IMR-90 (cell line): ENCODE measurements around the gene ZNF134. TPM values are rescaled to one million over a fixed set of nuclear protein-coding genes. Genes with fewer than 3 reads are reported as not detected.

Experiments
- ATAC-seq: fragments of 200-7000 bp; cut with Tn5 transposase; 2 replicates; pipeline ENCODE4 v1.9.1; 2020; ENCODE audit warnings: low read depth, mild to moderate bottlenecking, moderate library complexity
- BruUV-seq: library from RNA; stranded (reverse); fragments of 400-500 nt; replicated peaks from 2 replicates; lab custom pipeline; 2021; lab: Mats Ljungman, UMichigan
- CTCF ChIA-PET: fragments of 300-600 bp; formaldehyde crosslinking; extraction: SDS; loops from one replicate; lab custom pipeline; 2021; ENCODE audit warnings: antibody characterized with exemption; lab: Yijun Ruan, JAX
- POLR2A ChIA-PET: fragments of 300-600 bp; sonication (Branson Sonifier 250); formaldehyde crosslinking; loops from one replicate; lab custom pipeline; 2022; ENCODE audit warnings: antibody characterized with exemption; ENCODE audit not compliant: unreplicated experiment; lab: Charles Lee
- DNase-seq: peaks from one replicate; pipeline ENCODE4 v3.0.0; 2013
- H2AFZ ChIP-seq: replicated peaks from 2 replicates; pipeline ENCODE3; 2013; ENCODE audit warnings: low read length, mild to moderate bottlenecking; ENCODE audit not compliant: poor library complexity
- H2AK5ac ChIP-seq: 2 replicates; pipeline ENCODE4 v1.6.1; 2013; ENCODE audit warnings: low read depth, low read length, inconsistent platforms
- H2AK9ac ChIP-seq: replicated peaks from 2 replicates; pipeline ENCODE3; 2013; ENCODE audit warnings: mild to moderate bottlenecking, low read depth, low read length, moderate library complexity; ENCODE audit not compliant: poor library complexity
- H2BK120ac ChIP-seq: 2 replicates; pipeline ENCODE4 v1.6.1; 2013; ENCODE audit warnings: low read depth, low read length, inconsistent platforms
- H2BK15ac ChIP-seq: 3 replicates; pipeline ENCODE4 v1.6.1; 2013; ENCODE audit warnings: low read depth, low read length, inconsistent platforms
- H2BK20ac ChIP-seq: 2 replicates; pipeline ENCODE4 v1.6.1; 2013; ENCODE audit warnings: low read depth, mild to moderate bottlenecking, inconsistent platforms, low read length, moderate library complexity
- H2BK5ac ChIP-seq: 2 replicates; pipeline ENCODE4 v1.6.1; 2013; ENCODE audit warnings: mild to moderate bottlenecking, low read depth, low read length, inconsistent platforms; ENCODE audit not compliant: poor library complexity, severe bottlenecking
- H3K14ac ChIP-seq: replicated peaks from 2 replicates; pipeline ENCODE4 v1.6.1; 2013; ENCODE audit warnings: low read depth, low read length, inconsistent platforms
- H3K18ac ChIP-seq: 2 replicates; pipeline ENCODE4 v1.6.1; 2013; ENCODE audit warnings: low read depth, low read length, control low read depth
- H3K23ac ChIP-seq: 2 replicates; pipeline ENCODE4 v1.6.1; 2013; ENCODE audit warnings: low read depth, low read length, inconsistent platforms
- H3K27ac ChIP-seq: 2 replicates; pipeline ENCODE4 v1.5.1; 2013; ENCODE audit warnings: mild to moderate bottlenecking, control low read depth, low read length; ENCODE audit not compliant: insufficient read depth
- H3K27me3 ChIP-seq: 2 replicates; pipeline ENCODE4 v1.6.1; 2013; ENCODE audit warnings: low read length; ENCODE audit not compliant: control insufficient read depth, insufficient read depth
- H3K36me3 ChIP-seq: 2 replicates; pipeline ENCODE4 v1.6.1; 2013; ENCODE audit warnings: low read length, mixed read lengths; ENCODE audit not compliant: control insufficient read depth, insufficient read depth
- H3K4ac ChIP-seq: 2 replicates; pipeline ENCODE4 v1.6.1; 2013; ENCODE audit warnings: low read depth, low read length, inconsistent platforms
- H3K4me1 ChIP-seq: 2 replicates; pipeline ENCODE4 v1.6.1; 2013; ENCODE audit warnings: low read length, mixed read lengths; ENCODE audit not compliant: control insufficient read depth, insufficient read depth
- H3K4me2 ChIP-seq: 2 replicates; pipeline ENCODE4 v1.6.1; 2013; ENCODE audit warnings: low read depth, mild to moderate bottlenecking, control low read depth, low read length, moderate library complexity
- H3K4me3 ChIP-seq: 2 replicates; pipeline ENCODE4 v1.5.1; 2013; ENCODE audit warnings: low read depth, mild to moderate bottlenecking, control low read depth, low read length, moderate library complexity; ENCODE audit not compliant: insufficient read depth
- H3K56ac ChIP-seq: 2 replicates; pipeline ENCODE4 v1.6.1; 2013; ENCODE audit warnings: low read length, inconsistent platforms; ENCODE audit not compliant: insufficient read depth; ENCODE audit errors: extremely low read depth
- H3K79me1 ChIP-seq, 2 experiments: 2 replicates each; pipeline ENCODE4 v1.6.1; 2013; ENCODE audit warnings: low read length in 2 of 2, inconsistent platforms in 1 of 2, low read depth in 1 of 2
- H3K9ac ChIP-seq: 2 replicates; pipeline ENCODE4 v1.6.1; 2013; ENCODE audit warnings: low read depth, low read length, control low read depth
- H3K9me1 ChIP-seq: 2 replicates; pipeline ENCODE4 v1.6.1; 2013; ENCODE audit warnings: low read length, inconsistent platforms; ENCODE audit not compliant: insufficient read depth
- H3K9me3 ChIP-seq: 2 replicates; pipeline ENCODE4 v1.6.1; 2013; ENCODE audit warnings: low read length; ENCODE audit not compliant: control insufficient read depth, insufficient read depth
- H4K20me1 ChIP-seq: 2 replicates; pipeline ENCODE4 v1.6.1; 2013; ENCODE audit warnings: low read length, inconsistent platforms; ENCODE audit not compliant: insufficient read depth
- H4K5ac ChIP-seq: 2 replicates; pipeline ENCODE4 v1.6.1; 2013; ENCODE audit warnings: mild to moderate bottlenecking, low read depth, low read length, control low read depth
- H4K8ac ChIP-seq, 2 experiments: 2 replicates each; pipeline ENCODE4 v1.6.1; 2013; ENCODE audit warnings: low read depth in 2 of 2, low read length in 2 of 2, control low read depth in 1 of 2, inconsistent platforms in 1 of 2
- H4K91ac ChIP-seq: 2 replicates; pipeline ENCODE4 v1.6.1; 2013; ENCODE audit warnings: low read depth, low read length, inconsistent platforms; ENCODE audit not compliant: insufficient read depth
- BHLHE40 ChIP-seq: fragments of 150-350 bp; IDR thresholded peaks from 2 replicates; pipeline ENCODE4 v1.6.1; 2016; ENCODE audit warnings: mild to moderate bottlenecking, low read depth, low read length
- ELK1 ChIP-seq: fragments of 150-350 bp; IDR thresholded peaks from 2 replicates; pipeline ENCODE4 v1.6.1; 2016; ENCODE audit warnings: low read depth, mild to moderate bottlenecking, low read length, moderate library complexity, borderline replicate concordance
- FOS ChIP-seq: fragments of 150-350 bp; IDR thresholded peaks from 2 replicates; pipeline ENCODE4 v1.6.1; 2016; ENCODE audit warnings: low read depth, low read length
- MAFK ChIP-seq: IDR thresholded peaks from 2 replicates; pipeline ENCODE4 v1.6.1; 2012; ENCODE audit warnings: low read depth, low read length, improper control_type of control experiment
- NFE2L2 ChIP-seq: fragments of 150-350 bp; IDR thresholded peaks from 2 replicates; pipeline ENCODE4 v1.6.1; 2016; ENCODE audit warnings: low read depth, mild to moderate bottlenecking, low read length
- POLR2A ChIP-seq: IDR thresholded peaks from 2 replicates; pipeline ENCODE4 v1.6.1; 2012; ENCODE audit warnings: mild to moderate bottlenecking, low read depth, low read length
- RCOR1 ChIP-seq: IDR thresholded peaks from 2 replicates; pipeline ENCODE4 v1.6.1; 2012; ENCODE audit warnings: mild to moderate bottlenecking, low read length, improper control_type of control experiment; ENCODE audit not compliant: insufficient replicate concordance
- RFX5 ChIP-seq: IDR thresholded peaks from 2 replicates; pipeline ENCODE4 v1.8.0; 2012; ENCODE audit warnings: low read depth, mild to moderate bottlenecking, low read length, moderate library complexity
- SMC3 ChIP-seq: fragments of 150-350 bp; IDR thresholded peaks from 2 replicates; pipeline ENCODE4 v1.6.1; 2016; ENCODE audit warnings: low read depth, mild to moderate bottlenecking, antibody characterized with exemption, low read length, moderate library complexity
- USF2 ChIP-seq: fragments of 150-350 bp; IDR thresholded peaks from 2 replicates; pipeline ENCODE4 v1.6.1; 2017; ENCODE audit warnings: mild to moderate bottlenecking, antibody characterized with exemption, low read length, low read depth
- dilution Hi-C: fragments of 300-500 bp; cut with HindIII; formaldehyde crosslinking; loops from one replicate; pipeline ENCODE4 v1.14.3; 2018; ENCODE audit warnings: low sequenced_read_pairs; ENCODE audit not compliant: unreplicated experiment
- in situ Hi-C: fragments of 300-500 bp; cut with MboI; formaldehyde crosslinking; loops from 3 replicates; pipeline ENCODE4 v1.14.3; 2019; ENCODE audit warnings: low sequenced_read_pairs, inconsistent platforms, mixed read lengths
- intact Hi-C: fragments of 100-400 bp; cut with micrococcal nuclease; formaldehyde crosslinking; loops from 2 replicates; pipeline ENCODE4 v1.10.0; 2022
- polyA plus RNA-seq, 3 experiments: library from polyadenylated mRNA; depleted of rRNA; stranded (reverse); fragments of >200 nt; gene quantifications; 2 replicates each; pipeline ENCODE4 v1.2.3, GENCODE V29; 2012; ENCODE audit warnings: low replicate concordance in 1 of 3
- total RNA-seq: library from RNA; depleted of rRNA; stranded (reverse); fragments of >200 nt; gene quantifications from 2 replicates; pipeline ENCODE4 v1.2.3, GENCODE V29; 2012
- TF ChIP-seq, protein P1 (sequence below): conservative IDR thresholded peaks from 2 replicates; pipeline ENCODE4 v1.5.1; 2012; ENCODE audit warnings: mild to moderate bottlenecking, low read depth, low read length, improper control_type of control experiment

ZNF134 gene
- total and polyA plus RNA-seq, 2 of the 4 experiments (the other 2 are of a cell fraction), result 6.2 to 31.0 TPM

- TF ChIP-seq USF2, result no peak
Measured at GRCh38 chr19:57566396-57567265, 47.4 kb upstream of the ZNF134 start (continued).

DNA sequence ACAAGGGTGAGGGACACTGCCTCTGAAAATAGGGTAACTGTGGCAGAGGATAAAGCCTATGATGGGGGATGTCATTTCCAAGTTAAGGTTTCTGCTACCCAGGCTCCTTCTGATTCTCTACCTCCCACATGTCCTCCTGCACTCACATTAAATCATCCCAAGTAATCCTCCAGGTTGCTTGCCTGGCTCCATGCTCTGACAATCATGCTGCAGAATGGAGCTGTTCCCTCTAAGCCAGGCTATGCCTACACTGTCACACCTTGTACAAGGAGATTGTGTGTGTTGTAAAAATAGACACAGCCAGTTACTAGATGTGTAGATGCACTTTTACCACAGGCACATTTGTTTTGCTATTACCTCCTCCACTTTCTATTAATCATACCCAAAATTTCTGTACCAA lies 43.3 kb upstream of the ZNF134 start:
- BruUV-seq, result no TSS peak

More for the DNA sequence above, 43.3 kb upstream of the ZNF134 start:
- no peak for TF ChIP-seq NFE2L2
- TF ChIP-seq MAFK, result no peak
- TF ChIP-seq, protein P1, sequence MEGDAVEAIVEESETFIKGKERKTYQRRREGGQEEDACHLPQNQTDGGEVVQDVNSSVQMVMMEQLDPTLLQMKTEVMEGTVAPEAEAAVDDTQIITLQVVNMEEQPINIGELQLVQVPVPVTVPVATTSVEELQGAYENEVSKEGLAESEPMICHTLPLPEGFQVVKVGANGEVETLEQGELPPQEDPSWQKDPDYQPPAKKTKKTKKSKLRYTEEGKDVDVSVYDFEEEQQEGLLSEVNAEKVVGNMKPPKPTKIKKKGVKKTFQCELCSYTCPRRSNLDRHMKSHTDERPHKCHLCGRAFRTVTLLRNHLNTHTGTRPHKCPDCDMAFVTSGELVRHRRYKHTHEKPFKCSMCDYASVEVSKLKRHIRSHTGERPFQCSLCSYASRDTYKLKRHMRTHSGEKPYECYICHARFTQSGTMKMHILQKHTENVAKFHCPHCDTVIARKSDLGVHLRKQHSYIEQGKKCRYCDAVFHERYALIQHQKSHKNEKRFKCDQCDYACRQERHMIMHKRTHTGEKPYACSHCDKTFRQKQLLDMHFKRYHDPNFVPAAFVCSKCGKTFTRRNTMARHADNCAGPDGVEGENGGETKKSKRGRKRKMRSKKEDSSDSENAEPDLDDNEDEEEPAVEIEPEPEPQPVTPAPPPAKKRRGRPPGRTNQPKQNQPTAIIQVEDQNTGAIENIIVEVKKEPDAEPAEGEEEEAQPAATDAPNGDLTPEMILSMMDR, result no peak
- TF ChIP-seq SMC3, result no peak
- TF ChIP-seq FOS, result no peak
- TF ChIP-seq BHLHE40, result no peak
- TF ChIP-seq RCOR1, result no peak
- TF ChIP-seq RFX5, result no peak
- no peak for TF ChIP-seq ELK1
- TF ChIP-seq POLR2A, result no peak
- Histone ChIP-seq H3K9me1 (no peaks in the 10 kb centered on the region), H3K4ac (no peak overlapping the region), H3K36me3 (peaks cover 49% of the 10 kb centered on the region), H4K5ac (no peak overlapping the region), H3K4me1 (no peaks in the 10 kb centered on the region), H3K27me3 (no peaks in the 10 kb centered on the region), H4K91ac (no peak overlapping the region), H3K79me1 (peaks cover 3 to 5% of the 10 kb centered on the region in 2 experiments; a peak in 2 of 4 replicates), H3K56ac (no peak overlapping the region), H2AK5ac (no peak overlapping the region), H2AK9ac (no peak overlapping the region), H3K18ac (no peak overlapping the region), H3K9me3 (peaks cover 94% of the 10 kb centered on the region), H3K4me2 (no peak overlapping the region), H3K14ac (no peak overlapping the region), H3K27ac (no peak overlapping the region), H2BK15ac (no peak overlapping the region), H3K4me3 (no peak overlapping the region), H4K8ac (no peak overlapping the region), H2BK5ac (no peak overlapping the region), H3K23ac (no peak overlapping the region), H2BK20ac (no peak overlapping the region), H4K20me1 (no peaks in the 10 kb centered on the region), H3K9ac (no peak overlapping the region), H2AFZ (no peak overlapping the region), H2BK120ac (no peak overlapping the region)
- ChIA-PET POLR2A (no interaction called here), CTCF (no interaction called here)
- dilution Hi-C loops (no loop called here), in situ Hi-C loops (no loop called here), intact Hi-C loops (no loop called here)
- no peak for DNase-seq
- ATAC-seq, result no peak
